Epidermal melanocyte (primary cell): ENCODE data around the gene NUPR2.
"Not testable (repeated sequence)": the region's sequence is repeated elsewhere in the genome, so short reads cannot be mapped to it uniquely, and the experiment has no call there.

Source experiments
- DNase-seq: peaks from one replicate; pipeline ENCODE4 v3.0.0; 2011; ENCODE audit warnings: low spot score; ENCODE audit not compliant: insufficient read length

NUPR2 gene

GRCh38 chr7:56086761-56087160 lies 29.5 kb downstream of the NUPR2 start:
- DNase-seq, result no peak

GRCh38 chr7:56083150-56083785 lies 32.9 kb downstream of the NUPR2 start:
- no peak for DNase-seq

GRCh38 chr7:56081626-56082340 lies 34.4 kb downstream of the NUPR2 start:
- DNase-seq, result no peak

- DNase-seq, result not testable (repeated sequence)
These were observed 35.3 kb downstream of the NUPR2 start for GRCh38 chr7:56080726-56081435.

- DNase-seq, result peak; percentile 50
These were observed 36.6 kb downstream of the NUPR2 start for GRCh38 chr7:56079450-56080185.

GRCh38 chr7:56078196-56078595 lies 38.0 kb downstream of the NUPR2 start:
- no peak for DNase-seq

- no peak for DNase-seq
These were observed 38.5 kb downstream of the NUPR2 start for GRCh38 chr7:56077681-56078080.

GRCh38 chr7:56074371-56074791 lies 41.8 kb downstream of the NUPR2 start:
- DNase-seq, result no peak

- DNase-seq, result not testable (repeated sequence)
These were observed 49.8 kb downstream of the NUPR2 start for GRCh38 chr7:56066376-56066775.
